ENCODE results near the gene POP7.

The POP7 gene

GRCh38 chr7:100679129-100679926 is 26.6 kb upstream of the POP7 start:
- no peak for DNase-seq

GRCh38 chr7:100679927-100680575 is 25.9 kb upstream of the POP7 start:
- DNase-seq, result no peak

- DNase-seq, result no peak
These were observed 25.2 kb upstream of the POP7 start for GRCh38 chr7:100680576-100681271.

GRCh38 chr7:100681491-100682227 is 24.3 kb upstream of the POP7 start:
- no peak for DNase-seq

GRCh38 chr7:100682228-100682741 is 23.6 kb upstream of the POP7 start:
- DNase-seq, result no peak

DNA sequence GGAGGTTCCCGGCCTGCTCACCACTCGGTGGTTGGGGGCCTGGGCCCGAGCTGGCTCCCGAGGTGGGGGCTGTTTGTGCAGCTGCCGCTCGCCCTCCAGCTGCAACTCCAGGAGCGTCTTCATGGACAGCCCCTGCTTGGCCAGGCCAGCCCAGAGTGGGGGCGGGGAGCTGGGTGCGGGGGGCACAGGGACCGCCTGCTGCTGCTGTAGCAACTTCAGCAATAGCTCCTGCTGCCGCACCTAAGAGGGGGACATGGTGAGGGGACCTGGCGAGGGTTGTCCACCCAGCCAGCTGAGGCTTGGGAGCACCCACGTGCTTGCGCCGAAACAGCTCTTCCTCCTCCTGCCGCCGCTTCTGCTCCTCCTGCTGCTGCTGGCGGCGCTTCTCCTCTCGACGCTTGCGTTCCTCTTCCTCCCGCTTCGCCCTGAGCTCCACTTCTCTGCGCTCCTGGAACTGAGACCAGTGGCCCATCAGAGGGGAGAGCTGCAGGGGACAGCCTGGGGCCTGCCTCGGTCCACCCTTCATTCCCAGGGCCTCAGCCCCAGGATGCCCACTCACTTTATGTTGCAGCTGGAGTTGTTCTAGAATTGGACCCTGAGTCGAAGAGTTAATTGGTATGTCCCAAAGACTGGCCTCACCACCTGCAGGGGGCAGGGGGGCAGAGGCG is 22.8 kb upstream of the POP7 start:
- DNase-seq, result no peak

- DNase-seq, result no peak
These were observed 22.0 kb upstream of the POP7 start for GRCh38 chr7:100683659-100684533.

GRCh38 chr7:100684534-100685042 is 21.3 kb upstream of the POP7 start:
- DNase-seq, result no peak

- no peak for DNase-seq
These were observed 20.8 kb upstream of the POP7 start for GRCh38 chr7:100685049-100685605.

DNA sequence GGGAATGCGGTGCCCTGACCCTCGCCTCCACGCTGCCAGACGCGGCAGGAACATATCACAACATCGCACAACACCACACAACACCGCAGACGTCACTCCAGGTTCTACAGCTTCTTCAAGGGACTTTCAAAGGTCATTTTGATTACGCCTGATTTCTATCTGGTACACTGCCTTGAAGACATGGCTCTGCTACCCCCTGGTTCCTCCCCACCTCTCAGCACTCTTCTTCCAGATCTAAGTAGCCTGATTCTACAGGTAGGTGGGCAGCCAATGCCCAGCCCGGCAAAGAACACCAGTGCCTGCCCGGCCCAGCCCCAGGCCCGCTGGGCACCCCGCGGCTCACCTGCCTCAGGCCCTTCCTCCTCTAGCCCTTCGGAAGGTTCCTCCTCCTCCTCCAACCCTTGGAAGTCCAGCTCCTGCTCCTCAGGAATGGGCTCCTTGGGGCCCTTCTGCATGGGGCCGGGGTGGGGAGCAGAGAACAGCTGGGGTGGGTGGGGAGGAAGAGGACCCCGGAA is 20.2 kb upstream of the POP7 start:
- no peak for DNase-seq

DNA sequence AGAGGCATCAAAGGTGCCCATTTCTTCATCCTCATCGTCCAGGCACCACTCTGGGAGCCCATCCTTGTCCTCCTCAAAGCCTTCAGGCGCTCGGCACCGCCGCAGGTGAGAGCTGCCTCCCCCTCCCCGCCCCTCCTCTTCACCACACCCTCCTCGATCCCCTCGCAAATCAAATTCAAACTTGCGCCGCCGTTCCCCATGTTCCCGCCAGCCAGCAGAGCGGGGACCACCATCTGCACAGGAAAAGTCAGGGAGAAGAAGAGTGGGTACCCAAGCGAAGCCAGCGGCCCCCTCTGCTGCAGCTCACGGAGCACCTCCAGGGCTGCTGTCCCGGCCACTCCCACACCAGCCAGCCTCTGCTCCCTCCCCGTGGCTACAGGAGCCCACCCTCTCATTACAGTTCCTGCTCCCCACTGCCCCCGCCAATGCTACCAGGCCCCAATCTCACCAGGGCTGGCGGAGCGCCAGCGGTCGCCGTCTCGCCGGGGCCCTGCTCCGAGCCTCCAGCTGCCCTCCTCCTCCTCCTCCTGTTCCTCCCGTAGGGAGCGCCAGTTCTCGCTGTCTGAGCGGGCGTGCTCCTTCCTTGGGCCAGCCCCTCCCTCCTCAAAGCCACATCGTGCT is 19.6 kb upstream of the POP7 start:
- no peak for DNase-seq

- no peak for DNase-seq
These were observed 19.1 kb upstream of the POP7 start for GRCh38 chr7:100686822-100687211.

GRCh38 chr7:100687261-100687660 is 18.7 kb upstream of the POP7 start:
- no peak for DNase-seq

GRCh38 chr7:100687751-100688300 is 18.1 kb upstream of the POP7 start:
- no peak for DNase-seq

DNA sequence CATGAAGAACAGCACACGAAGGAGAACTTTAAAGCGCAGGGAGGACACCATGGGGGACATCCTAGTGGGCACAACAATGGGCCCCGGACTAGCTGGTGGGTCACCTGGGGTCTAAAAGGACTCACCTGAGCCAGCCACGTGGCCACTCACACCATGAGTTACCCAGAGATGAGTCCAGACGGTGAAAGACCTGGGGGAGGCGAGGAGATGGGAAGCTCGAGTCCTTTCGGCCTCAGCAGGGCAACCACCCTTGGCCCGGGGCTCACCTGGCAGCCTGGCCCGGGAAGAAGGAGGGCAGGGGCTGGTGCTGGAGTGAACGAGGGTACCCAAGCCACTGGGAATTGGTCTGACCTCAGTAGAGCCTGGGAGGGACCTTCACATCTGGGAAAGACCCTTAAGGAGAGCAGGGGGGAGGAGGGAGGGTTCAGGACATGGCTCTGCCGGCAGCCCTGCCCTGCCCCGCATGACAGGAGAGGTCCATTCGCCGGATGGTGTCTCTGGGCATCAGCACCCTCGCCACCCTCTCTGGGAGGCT is 17.5 kb upstream of the POP7 start:
- DNase-seq, result no peak

- no peak for DNase-seq
These were observed 16.4 kb upstream of the POP7 start for GRCh38 chr7:100689230-100690135.

GRCh38 chr7:100691676-100692577 is 14.0 kb upstream of the POP7 start:
- peak; percentile 89 for DNase-seq

All from activated CD4-positive, alpha-beta T cell treated with anti-CD3 and anti-CD28 coated beads, Interleukin-10, Interleukin-2, amounts not matched to agents 100 ng/mL and 50 ng/mL, durations not matched to agents 16 hours and 8 hours (primary cell).